HTERT RPE-1 (cell line): ENCODE data around the gene SIGLEC12.
"Not testable (repeated sequence)": the region's sequence is repeated elsewhere in the genome, so short reads cannot be mapped to it uniquely, and the experiment has no call there.

Experiments used
- in situ Hi-C: fragments of 300-500 bp; cut with MboI; formaldehyde crosslinking; loops from 4 replicates; pipeline ENCODE4 v1.14.3; 2020; ENCODE audit warnings: low sequenced_read_pairs

The SIGLEC12 gene

DNA sequence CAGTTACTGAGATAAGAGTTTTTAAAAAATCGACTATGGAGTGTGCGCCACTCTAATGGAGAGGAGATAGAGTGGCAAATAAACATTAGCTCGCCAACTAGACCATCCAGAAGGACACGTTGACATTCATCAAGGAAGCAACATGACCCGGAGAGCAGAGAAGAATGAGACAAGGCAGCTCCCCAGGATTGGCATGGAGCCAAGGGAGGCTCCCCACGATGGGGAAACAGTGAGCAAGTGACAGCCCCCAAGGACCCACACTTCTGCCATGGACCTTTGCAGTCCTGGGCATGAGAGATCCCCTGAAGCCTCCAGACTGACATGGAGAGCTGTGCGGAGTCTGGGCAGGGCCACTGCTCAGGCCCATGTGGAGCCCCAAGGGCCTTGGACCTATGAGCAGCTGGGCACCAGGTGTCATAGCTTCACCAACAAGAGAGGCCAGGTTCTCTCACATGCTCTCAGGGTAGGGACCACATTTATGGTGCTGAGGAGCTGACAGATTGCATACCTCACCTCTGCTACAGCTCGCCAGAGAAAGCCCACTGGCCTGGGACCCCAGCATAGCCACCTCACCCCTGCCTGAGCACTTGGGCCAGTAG is 23.2 kb upstream of the SIGLEC12 start:
- in situ Hi-C loops: no loop called here

DNA sequence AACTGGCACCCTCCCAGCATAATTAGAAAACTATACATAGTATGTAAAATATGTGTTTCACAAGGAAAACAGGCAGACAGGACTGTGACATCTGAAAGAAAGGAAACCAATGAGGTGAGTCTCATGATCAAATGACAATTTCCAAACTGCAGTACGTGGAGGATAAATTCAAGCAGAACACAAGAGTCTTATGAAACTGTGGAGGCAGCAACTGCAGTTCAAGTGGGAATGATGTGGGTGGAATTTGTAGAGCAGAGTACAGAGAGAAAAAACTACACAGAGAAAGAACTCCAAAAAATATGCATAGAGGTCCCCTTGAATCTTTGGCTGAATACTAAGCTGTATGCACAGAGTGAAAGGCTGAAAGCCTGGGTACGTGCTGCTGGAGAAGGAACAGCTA is 20.2 kb upstream of the SIGLEC12 start:
- in situ Hi-C loops: no loop called here

DNA sequence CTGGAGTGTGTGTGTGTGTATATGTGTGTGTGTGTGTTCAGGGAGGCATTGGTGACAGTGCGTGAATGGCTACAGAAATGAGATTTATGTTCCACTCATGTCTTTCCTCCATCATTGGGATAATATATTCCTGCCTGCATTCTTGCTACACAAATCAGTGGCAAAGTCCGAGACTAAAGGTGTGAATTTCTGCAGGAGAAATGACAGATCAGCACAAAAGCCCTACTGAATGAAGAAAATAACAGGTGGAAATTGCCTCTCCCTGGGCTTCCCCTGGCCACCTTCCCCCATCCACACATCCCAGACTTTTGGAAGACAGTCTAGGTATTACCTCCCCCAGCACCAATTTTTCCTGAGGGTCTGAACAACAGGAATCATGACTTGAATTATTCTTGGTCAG is 19.8 kb upstream of the SIGLEC12 start:
- in situ Hi-C loops: no loop called here

DNA sequence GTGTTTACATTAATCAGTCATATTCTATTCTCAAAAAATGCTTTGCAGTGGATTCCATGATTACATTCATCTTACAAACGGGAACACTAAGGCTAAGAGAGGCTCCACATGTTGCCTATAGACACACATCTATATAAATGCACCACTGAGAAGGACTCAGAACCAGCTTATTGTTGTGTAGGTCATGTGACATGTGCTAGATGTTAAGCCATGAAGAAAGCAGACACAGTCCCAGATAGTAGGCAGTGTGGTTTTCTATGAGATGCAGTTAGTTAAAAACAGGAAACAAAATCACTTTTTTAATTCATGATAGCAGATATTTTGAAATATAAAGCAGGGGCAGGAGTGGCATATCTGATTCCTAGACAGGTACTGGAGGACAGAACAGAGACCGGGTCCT is 19.1 kb upstream of the SIGLEC12 start:
- in situ Hi-C loops: no loop called here

DNA sequence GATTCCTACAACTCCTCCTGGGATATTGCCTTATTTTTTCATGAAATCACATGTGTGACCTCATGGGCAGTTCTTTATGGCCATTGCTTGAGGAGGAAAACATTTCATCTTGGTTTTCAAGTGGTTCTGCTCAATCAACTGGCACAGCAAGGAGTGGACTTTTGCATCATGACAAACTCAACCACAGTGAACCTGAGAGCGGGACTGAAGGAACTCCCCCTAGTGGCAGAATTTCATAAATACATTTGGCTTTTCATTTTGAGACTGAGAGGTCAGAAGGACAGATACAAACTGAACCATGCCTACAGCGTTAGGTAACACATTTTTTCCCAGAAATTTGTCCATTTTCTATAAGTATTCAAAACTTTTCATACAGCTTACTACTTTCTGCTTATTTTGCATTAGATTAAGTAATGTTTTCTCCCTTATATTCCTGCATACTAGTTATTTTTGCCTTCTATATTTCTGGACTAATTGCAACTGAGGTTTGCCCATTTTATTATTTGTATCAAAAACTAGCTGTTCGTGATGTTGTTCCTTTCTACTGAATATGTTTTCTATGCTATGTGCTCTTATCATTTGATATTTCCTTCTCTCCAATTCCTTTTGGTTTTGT is 13.4 kb upstream of the SIGLEC12 start:
- in situ Hi-C loops: no loop called here

DNA sequence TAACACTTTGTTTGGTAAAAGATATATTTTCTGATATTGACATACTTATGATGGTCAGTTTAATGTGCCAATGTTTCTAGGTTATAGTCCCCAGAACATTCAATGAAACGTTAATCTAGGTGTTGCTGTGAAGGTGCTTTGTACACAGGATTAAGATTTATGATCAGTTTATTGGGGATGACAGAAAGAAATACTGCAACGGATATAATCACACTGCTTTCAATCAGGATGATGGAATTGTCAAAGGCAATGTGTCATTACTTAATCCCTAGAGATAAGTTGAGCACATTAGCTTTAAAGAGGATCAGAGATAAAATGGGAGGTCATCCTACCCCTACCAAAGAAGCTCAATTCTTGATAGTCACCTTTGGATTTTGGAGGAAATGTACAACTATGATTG is 12.4 kb upstream of the SIGLEC12 start:
- in situ Hi-C loops: no loop called here

DNA sequence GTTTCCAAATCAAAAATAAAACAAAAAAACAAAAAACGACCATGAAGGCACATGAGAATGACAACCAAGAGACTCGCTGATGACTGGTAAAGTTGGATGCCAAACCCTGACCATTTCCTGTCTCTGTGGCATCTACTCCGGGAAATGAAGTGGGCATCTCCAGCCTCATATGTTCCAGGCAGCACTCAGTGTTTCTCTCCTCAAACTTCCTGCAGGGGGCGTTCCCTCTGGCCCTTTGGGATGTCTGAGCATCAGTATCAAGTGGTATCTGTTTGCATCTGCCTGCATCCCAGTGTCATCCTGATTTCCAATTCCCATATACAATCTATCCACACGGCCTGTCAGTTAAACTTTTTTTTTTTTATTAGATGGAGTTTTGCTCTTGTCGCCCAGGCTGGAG is 9.8 kb upstream of the SIGLEC12 start:
- in situ Hi-C loops: no loop called here

DNA sequence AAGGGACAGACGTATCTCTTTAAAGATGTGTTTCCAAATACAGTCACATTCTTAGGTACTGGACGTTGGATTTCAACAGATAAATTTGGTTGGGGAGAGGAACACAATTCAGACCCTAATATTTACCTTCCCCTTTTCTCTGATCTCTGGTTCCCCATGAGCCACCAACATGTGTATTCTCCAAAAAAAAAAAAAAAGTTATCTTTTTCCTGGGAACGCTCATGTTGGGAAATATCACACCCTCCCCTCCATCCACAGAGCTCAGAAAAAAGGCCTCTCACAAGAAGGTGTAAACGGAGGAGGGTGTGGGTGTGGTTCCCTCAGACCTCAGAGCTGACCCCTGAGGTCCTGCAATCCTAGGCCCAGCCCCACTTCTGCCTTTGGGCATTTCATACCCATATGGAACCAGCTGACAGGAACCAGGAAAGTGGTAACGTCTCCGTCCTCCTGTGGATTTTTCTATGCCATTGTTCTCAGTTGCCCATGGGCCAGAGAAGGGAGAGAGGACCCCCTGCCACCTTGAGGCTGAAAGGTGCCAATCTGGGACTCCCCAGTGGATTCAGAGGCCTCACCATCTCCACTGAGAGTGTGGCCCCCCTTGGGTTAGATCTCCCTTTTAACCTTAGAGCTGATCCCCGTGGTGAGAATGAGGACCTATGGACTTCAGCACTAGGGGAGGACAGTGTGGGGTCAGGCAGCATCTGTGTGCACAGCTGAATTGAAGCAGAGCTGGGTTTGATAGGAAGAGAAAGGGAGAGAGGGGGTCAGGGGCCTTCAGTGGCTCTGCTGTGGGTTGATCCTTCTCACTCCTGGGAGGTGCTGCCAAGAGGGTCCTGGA is 8.4 kb upstream of the SIGLEC12 start:
- in situ Hi-C loops: no loop called here

DNA sequence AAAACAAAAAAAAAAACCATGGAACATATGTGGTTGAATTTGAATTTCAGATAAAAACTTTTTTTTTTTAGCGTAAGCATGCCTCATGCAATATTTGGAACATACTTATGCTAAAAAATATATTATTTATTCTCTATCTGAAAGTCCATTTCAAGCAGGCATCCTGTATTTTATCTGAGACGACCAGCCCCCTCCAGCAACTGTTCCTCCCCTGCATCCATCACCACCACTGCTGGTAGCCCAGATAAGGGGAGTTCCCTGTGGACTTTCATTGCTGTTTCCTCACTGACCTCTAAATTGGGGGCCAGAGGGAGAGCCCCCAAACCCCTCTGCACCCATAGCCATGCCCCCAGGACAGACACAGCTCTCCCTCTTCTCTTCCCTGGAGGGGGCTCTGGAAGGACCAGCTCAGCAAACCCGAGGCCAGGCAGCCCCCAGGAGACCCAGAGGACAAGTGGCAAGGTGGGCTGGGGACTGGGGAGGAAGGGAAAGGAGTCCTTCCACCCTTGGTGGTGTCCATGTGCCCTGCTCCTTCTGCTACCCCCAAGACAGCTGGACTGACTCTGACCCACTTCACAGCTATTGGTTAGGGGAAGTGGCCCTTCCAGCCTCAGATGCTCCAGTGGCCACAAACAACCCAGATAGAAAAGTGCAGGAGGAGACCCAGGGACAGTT is 6.6 kb upstream of the SIGLEC12 start:
- in situ Hi-C loops: no loop called here

DNA sequence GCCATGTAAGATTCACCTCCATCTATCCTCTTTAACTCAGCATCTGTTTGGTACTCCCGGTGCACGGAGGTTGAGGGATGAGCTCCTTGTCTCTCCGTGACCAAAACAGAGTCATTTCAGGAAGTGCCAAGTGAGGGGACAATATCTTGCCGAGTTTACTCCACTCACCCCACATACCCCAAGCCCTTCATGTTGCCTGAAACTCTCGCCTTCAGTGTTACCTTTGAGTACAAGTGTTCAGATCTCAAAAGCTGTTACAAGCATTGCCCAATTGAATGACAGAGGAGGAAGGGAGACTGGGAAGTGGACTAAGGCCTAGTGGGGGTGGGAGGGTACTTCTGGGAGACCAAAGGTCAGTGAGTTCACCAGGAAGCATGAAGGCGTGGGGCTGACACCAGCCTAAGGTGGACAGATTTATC is 6.0 kb upstream of the SIGLEC12 start:
- in situ Hi-C loops: no loop called here

DNA sequence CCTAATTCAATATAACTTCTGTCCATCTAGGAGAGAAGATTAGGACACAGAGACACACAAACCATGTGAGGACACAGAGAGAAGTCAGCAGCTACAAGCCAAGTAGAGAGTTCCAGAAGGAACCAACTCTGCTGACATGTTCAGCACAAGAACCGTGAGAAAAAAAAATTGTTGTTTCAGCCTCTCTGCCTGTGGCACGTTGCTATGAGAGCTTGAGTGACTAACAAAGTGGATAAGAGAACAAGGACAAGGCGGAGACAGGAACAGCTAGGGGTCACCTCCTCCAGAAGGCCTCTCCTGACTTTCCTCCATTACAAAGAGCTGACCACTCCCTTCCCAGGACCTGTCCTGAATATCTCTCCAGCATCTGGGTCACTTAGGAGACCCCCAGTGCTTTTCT is 5.6 kb upstream of the SIGLEC12 start:
- in situ Hi-C loops: no loop called here

DNA sequence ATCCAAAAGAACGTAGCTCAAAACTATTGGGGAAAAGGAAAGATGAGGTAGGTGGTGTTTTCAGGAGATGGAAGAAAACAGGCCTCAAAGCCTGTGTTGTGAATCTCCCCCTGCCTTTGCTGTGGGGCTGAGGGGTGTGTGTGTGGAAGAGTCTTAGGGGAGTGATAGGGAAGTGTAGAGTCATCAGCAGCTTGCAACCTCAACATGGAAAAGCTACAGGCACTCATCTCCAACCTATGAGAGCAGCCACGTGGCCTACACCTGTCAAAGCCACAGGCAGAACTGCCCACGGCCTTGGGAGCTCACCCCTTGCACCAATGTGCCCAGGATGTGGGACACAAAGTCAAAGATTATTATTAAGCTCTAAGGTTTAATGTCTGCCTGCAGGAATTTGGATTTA is 4.3 kb upstream of the SIGLEC12 start:
- in situ Hi-C loops: no loop called here

DNA sequence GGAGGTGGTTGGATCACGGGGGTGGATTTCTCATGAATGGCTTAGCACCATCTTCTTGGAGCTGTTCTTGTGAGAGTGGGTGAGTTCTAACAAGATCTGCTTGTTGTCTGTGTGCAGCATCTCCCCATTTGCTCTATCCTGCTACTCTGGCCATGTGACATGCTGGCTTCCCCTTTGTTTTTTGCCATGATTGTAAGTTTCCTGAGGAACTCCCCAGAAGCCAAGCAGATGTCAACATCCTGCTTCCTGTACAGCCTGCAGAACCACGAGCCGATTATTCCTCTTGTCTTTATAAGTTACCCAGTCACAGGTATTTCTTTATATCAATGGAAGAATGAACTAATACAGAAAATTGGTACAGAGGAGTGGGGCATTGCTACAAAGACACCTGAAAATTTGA is 2.3 kb upstream of the SIGLEC12 start:
- in situ Hi-C loops: no loop called here

DNA sequence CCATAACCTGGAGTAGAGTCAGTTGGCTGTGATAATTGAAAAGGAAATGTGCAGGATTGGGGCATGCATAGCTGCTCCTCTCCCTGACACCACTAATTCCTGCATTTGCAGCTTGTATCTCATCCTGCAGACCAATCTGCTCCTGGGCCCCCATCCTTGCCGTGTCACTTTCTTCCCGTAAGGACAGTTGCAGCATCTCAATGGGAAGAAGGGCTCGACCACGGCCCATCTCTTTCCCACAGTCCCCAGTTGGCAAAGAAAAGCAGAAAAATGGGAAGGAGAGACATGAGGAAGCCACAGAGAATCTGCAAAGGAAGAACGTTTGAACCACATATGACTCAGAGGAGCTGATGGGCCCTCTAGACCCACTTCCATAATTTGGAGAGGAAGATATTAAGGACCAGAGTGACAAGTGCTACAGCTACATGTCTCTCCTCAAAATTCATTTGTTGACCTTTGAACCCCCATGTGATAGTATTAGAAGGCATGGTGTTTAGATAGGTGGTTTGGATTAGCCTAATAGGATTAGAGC is 1.8 kb upstream of the SIGLEC12 start:
- in situ Hi-C loops: no loop called here

DNA sequence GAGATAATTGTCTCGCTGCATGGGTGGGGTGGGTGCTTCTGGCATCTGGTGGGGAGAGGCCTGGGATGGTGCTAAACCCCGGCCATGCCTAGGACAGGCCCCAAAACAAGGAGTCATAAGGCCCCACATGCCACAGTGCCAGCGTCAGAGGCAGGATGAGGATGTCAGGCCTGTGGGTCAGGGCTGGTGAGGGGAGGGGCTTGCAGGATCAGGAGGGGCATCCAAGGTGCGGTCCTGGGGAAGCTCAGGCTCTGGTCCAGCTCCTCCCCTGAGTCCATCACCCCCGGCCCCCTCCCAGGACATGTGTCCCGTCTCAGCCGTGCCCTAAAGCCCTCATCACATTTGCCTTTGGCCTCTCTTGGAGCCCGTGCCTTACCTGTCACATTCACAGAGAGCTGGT is 669 bp downstream of the SIGLEC12 start:
- in situ Hi-C loops: not testable (repeated sequence)

DNA sequence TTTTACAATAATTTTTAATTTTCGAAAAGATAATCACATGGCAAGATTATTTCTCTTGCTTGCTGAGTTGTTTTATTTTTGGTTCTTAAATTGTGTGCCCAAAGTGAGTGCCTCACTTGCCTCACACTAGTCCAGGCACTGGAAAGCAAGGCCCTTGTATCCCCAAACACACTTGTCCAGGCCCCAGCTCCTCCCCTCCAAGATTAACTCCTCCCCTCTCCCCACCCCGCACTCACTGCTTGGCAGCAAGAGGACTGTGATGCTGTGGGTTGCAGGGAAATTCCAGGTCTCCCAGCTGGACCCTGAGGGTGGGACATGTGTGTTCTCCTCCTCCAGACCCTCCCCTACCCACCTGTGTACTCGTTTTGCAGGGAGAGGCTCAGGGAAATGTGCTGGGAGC is 3.9 kb downstream of the SIGLEC12 start:
- in situ Hi-C loops: no loop called here

DNA sequence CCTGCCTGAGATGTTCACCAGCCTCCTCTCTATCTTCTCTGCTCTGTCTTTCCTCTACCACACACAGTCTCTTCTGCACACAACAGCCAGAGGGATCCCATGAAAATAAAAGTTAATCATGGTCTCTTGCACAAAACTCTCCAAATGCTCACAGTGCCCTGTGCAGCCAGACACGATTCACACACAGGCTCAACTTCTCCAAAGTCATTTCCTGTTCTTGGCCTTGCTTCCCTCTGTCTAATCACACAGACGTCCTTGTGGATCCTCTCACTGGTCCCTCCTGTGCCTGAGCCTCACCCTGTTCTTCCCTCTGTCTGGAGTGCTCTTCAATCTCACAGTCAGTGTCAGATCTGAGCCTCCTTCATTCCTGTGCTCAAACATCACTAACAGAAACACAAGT is 7.8 kb downstream of the SIGLEC12 start:
- in situ Hi-C loops: no loop called here

DNA sequence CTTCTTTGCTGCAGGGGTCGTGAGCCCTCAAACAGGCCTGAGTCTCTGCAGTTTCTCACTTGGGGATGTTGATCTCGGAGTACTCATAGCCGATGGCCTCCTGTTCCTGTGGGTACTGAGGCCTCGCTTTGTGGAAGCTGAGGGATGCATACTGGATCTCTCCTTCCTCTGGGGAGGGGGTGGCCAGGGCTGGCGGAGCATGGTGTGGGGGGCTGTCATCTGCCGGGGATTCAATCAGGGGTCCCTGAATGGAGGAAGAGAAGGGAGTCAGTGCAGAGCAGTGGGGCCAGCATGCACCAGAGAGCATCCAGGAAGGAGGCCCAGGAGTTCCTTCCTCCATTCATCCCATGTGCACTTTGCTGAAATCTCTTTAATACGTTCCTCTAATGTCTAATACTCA is 10.0 kb downstream of the SIGLEC12 start:
- in situ Hi-C loops: no loop called here

DNA sequence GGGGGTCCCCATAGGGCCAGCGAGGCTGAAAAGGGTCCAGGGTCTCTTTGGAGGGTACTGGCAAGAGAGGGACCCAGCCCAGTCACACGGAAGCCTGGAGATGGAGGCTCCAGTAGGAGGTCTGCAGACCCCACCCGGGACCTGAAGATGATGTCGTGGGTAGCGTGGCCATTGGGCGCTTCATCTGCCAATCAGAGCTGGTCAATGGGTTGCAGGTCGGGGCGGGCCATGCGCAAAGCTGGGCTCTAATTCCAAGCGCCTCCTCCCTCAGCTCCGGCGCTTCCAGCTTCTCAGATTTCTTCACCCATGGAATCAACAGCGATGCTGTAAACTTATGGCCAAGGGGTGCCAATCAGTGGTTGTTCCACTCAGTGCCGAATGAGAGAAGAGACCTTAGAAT is 10.9 kb downstream of the SIGLEC12 start:
- in situ Hi-C loops: no loop called here

DNA sequence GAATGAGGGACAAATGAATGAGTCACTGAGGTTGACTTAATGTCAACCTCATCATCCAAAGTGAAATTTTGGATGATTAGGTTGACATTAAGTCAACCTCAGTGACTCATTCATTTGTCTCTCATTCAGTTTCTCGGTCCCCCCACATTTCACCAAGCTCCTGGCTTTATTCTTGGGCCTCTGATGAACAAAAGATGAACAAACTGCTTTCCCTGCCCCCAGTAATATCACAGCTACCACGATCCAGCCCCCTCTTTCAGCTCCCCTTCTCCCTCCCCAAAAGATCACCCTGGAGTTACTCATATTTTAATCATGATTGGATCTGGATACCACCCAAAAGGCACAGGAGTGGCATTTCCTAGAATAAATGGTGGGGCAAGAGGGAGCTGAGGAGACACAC is 12.5 kb downstream of the SIGLEC12 start:
- in situ Hi-C loops: no loop called here

DNA sequence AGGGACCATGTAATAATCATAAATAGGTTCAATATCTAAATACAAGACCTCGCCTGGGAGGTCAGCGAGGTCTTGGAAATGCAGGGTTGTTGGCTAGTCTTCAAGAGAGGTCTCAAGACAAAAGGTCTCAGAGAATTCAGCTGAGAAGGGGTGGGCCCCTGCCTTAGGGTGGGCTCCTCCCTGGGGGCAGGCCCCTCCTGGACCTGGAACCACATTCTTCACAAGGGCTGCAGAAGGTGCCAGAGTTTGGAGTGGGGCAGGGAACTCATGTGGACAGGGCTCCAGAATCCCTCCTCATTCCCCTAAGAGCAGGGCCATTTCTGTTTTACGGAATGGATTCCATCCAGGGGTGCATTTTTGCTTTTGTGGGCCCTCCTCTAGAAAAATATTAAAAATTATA is 13.1 kb downstream of the SIGLEC12 start:
- in situ Hi-C loops: no loop called here
